Tibial nerve (tissue), 4 donors: Measurements from ENCODE around the gene PARVG.

Experiments used
- CTCF ChIP-seq, 5 experiments: fragments of 200-600 bp in 3 of 5; fragments of 450-650 bp in 2 of 5; sonication (generic) in 3 of 5; IDR thresholded peaks; one replicate each; pipeline ENCODE4 v1.5.1; 2016 to 2019; ENCODE audit warnings: antibody characterized with exemption in 5 of 5, mild to moderate bottlenecking in 3 of 5, moderate library complexity in 2 of 5
- EP300 ChIP-seq, 2 donors: sonication (generic); formaldehyde crosslinking; IDR thresholded peaks; one replicate each; pipeline ENCODE4 v1.6.1; 2017; ENCODE audit warnings: antibody characterized with exemption in 2 of 2, mild to moderate bottlenecking in 1 of 2
- POLR2A ChIP-seq, 2 donors: fragments of 450-650 bp; IDR thresholded peaks; one replicate each; pipeline ENCODE4 v1.6.1; 2017; ENCODE audit warnings: antibody characterized with exemption in 2 of 2, mild to moderate bottlenecking in 2 of 2, moderate library complexity in 2 of 2

DNA sequence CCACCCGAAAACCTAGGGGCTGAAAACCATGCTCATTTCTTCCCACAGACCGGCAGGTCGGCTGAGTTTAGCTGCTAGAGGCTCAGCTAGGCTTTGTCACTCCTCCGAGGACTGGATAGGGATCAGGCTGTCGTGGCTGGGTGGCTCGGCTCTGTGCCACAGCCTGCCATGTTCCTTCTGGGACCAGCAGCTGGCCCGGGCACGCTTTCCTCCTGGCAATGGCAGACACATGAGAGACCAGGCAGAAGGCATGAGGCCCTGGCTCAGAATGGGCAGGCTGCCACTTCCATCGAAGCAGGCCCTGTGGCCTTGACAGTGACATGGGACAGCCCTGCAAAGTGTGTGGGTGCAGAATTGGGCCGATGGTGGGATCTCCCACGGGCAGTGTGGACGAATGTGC is 20.9 kb downstream of the PARVG start:
- TF ChIP-seq CTCF (IDR thresholded peaks at IDR 0.05) (no peak), POLR2A (IDR thresholded peaks at IDR 0.05) (no peak), EP300 (IDR thresholded peaks at IDR 0.05) (no peak)
